SH-SY5Y (cell line): ENCODE data around the gene INO80.

Source experiments
- GATA2 ChIP-seq: IDR thresholded peaks from 2 replicates; pipeline ENCODE4 v1.6.1; 2011; ENCODE audit warnings: mild to moderate bottlenecking, low read depth, low read length
- GATA3 ChIP-seq: IDR thresholded peaks from 2 replicates; pipeline ENCODE4 v1.6.1; 2011; ENCODE audit warnings: low read depth, mild to moderate bottlenecking, low read length, moderate library complexity

The INO80 gene

GRCh38 chr15:41001524-41002214 is 114.4 kb downstream of the INO80 start:
- no peak for TF ChIP-seq GATA3
- no peak for TF ChIP-seq GATA2

GRCh38 chr15:40999190-40999589 is 116.9 kb downstream of the INO80 start:
- TF ChIP-seq GATA2: no peak
- TF ChIP-seq GATA3: no peak

GRCh38 chr15:40995656-40996055 is 120.4 kb downstream of the INO80 start:
- TF ChIP-seq GATA2: no peak
- TF ChIP-seq GATA3: no peak

- TF ChIP-seq GATA2: no peak
- TF ChIP-seq GATA3: no peak
Measured at GRCh38 chr15:40992825-40993224, 123.3 kb downstream of the INO80 start.

- TF ChIP-seq GATA2: no peak
- no peak for TF ChIP-seq GATA3
Measured at GRCh38 chr15:40992241-40992741, 123.8 kb downstream of the INO80 start.

GRCh38 chr15:40991355-40991754 is 124.7 kb downstream of the INO80 start:
- TF ChIP-seq GATA2: no peak
- TF ChIP-seq GATA3: no peak

- no peak for TF ChIP-seq GATA2
- TF ChIP-seq GATA3: no peak
Measured at GRCh38 chr15:40990789-40991188, 125.3 kb downstream of the INO80 start.

- TF ChIP-seq GATA3 (no peak), GATA2 (no peak)
Measured at GRCh38 chr15:40990080-40990479, 126.0 kb downstream of the INO80 start.

- TF ChIP-seq GATA2 (no peak), GATA3 (no peak)
Measured at GRCh38 chr15:40988156-40988555, 127.9 kb downstream of the INO80 start.

- no peak for TF ChIP-seq GATA3
- no peak for TF ChIP-seq GATA2
Measured at GRCh38 chr15:40986820-40987219, 129.3 kb downstream of the INO80 start.

GRCh38 chr15:40985541-40986330 is 130.3 kb downstream of the INO80 start:
- TF ChIP-seq GATA3 (no peak), GATA2 (no peak)

GRCh38 chr15:40984964-40985363 is 131.1 kb downstream of the INO80 start:
- TF ChIP-seq GATA2 (no peak), GATA3 (no peak)

GRCh38 chr15:40984406-40984805 is 131.7 kb downstream of the INO80 start:
- TF ChIP-seq GATA2 (no peak), GATA3 (no peak)

- TF ChIP-seq GATA3 (no peak), GATA2 (no peak)
Measured at GRCh38 chr15:40982855-40983254, 133.2 kb downstream of the INO80 start.

GRCh38 chr15:40981186-40981585 is 134.9 kb downstream of the INO80 start:
- TF ChIP-seq GATA3: no peak
- no peak for TF ChIP-seq GATA2
